Psoas muscle (tissue), 8 donors: ENCODE data around the gene SLC9A1. TPM values are rescaled to one million over a fixed set of nuclear protein-coding genes. Genes with fewer than 3 reads are reported as not detected.

Source experiments
- ATAC-seq, 4 donors: fragments of 200-7000 bp; cut with Tn5 transposase; one replicate each; pipeline ENCODE4 v1.9.1; 2020; ENCODE audit warnings: moderate library complexity in 3 of 4, mild to moderate bottlenecking in 2 of 4
- DNase-seq, 2 donors: peaks; one replicate each; pipeline ENCODE4 v3.0.0-alpha.2; 2020
- H3K27ac ChIP-seq: fragments of 200-600 bp; one replicate; pipeline ENCODE4 v1.8.0; 2022
- H3K27me3 ChIP-seq, 3 donors: fragments of 200-600 bp in 1 of 3; one replicate each; pipeline versions ENCODE4 v1.6.1 to v1.8.0; 2013 to 2022; ENCODE audit warnings: low read length in 2 of 3, mild to moderate bottlenecking in 2 of 3, moderate library complexity in 1 of 3; ENCODE audit not compliant: insufficient read depth in 3 of 3
- H3K36me3 ChIP-seq, 2 donors: fragments of 200-600 bp in 1 of 2; one replicate each; pipeline versions ENCODE4 v1.6.1 to v1.8.0; 2013 to 2022; ENCODE audit warnings: low read depth in 1 of 2, mild to moderate bottlenecking in 1 of 2, moderate library complexity in 1 of 2; ENCODE audit not compliant: insufficient read depth in 1 of 2
- H3K4me1 ChIP-seq: fragments of 200-600 bp; one replicate; pipeline ENCODE4 v1.8.0; 2022
- H3K4me3 ChIP-seq: fragments of 200-600 bp; one replicate; pipeline ENCODE4 v1.8.0; 2022; ENCODE audit warnings: mild to moderate bottlenecking
- H3K9me3 ChIP-seq: fragments of 200-600 bp; one replicate; pipeline ENCODE4 v1.8.0; 2022
- WGBS, 3 donors: extraction: QIAGEN DNeasy Blood & Tissue Kit; methylation state at CpG; one replicate each; pipeline versions ENCODE4 v1.1.6 to v1.1.7; 2013; 5-methylcytosine and 5-hydroxymethylcytosine counted together
- intact Hi-C, 2 donors: fragments of 100-400 bp; cut with DNase I; formaldehyde crosslinking; loops; one replicate each; pipeline versions ENCODE4 v1.11.0 to v1.14.2; 2022
- polyA plus RNA-seq, 3 donors: library from polyadenylated mRNA; stranded (reverse); fragments of 200-250 nt; gene quantifications; one replicate each; pipeline ENCODE4 v1.2.3, GENCODE V29; 2013
- total RNA-seq, 4 donors: library from RNA; stranded (reverse); fragmentation: NEBNext Ultra II Directional in 2 of 4; extraction: Animal tissue kit (Norgen Biotek cat#: 25700) in 2 of 4; gene quantifications; one replicate each; pipeline versions ENCODE4 v1.2.1 to v1.2.4, GENCODE V29; 2021 to 2023
- TF ChIP-seq, protein P1 (sequence below): fragments of 200-600 bp; IDR thresholded peaks from one replicate; pipeline ENCODE4 v1.8.0; 2022; ENCODE audit warnings: antibody characterized with exemption
- donor health status: healthy with polysubstance abuse.
- donor health status: DM: no; HTN: no; CAD: no; lungs with moderate emphysema.
- donor health status: Bipolar disorder and iron deficiency.
- donor health status: healthy.
- donor health status: DM: yes; HTN: yes; CAD: no.
- donor health status: DM: no; HTN: no; CAD: no.
- donor health status: DM: no; HTN: no; CAD: no.
- donor health status: DM: yes; HTN: yes; CAD: no.

SLC9A1 gene
- total and polyA plus RNA-seq, 7 donors, result 2.3 to 17.0 (median 5.9) TPM

DNA sequence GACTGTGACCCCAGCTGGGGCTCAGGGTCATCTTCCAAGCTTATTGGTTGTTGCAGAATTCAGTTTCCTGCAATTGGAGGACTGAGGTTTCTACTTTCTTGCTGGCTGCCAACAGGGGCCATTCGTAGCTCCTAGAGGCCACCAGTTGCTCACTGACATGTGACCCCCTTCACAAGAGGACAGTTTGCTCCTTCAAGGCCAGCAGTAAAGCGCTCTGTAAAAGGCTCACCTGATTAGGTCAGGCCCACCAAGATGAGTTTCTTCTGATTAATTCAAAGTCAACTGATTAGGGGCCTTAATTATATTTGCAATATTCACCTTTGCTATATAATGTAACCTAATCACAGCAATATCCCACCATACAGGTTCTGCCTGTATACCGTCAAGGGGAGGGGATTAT, 68.9 kb downstream of the SLC9A1 start:
- no peak overlapping the region for H3K27ac ChIP-seq
- DNase-seq, result no peak
- no peak overlapping the region for H3K4me3 ChIP-seq
- peaks cover 5% of the 10 kb centered on the region for H3K9me3 ChIP-seq
- TF ChIP-seq, protein P1, sequence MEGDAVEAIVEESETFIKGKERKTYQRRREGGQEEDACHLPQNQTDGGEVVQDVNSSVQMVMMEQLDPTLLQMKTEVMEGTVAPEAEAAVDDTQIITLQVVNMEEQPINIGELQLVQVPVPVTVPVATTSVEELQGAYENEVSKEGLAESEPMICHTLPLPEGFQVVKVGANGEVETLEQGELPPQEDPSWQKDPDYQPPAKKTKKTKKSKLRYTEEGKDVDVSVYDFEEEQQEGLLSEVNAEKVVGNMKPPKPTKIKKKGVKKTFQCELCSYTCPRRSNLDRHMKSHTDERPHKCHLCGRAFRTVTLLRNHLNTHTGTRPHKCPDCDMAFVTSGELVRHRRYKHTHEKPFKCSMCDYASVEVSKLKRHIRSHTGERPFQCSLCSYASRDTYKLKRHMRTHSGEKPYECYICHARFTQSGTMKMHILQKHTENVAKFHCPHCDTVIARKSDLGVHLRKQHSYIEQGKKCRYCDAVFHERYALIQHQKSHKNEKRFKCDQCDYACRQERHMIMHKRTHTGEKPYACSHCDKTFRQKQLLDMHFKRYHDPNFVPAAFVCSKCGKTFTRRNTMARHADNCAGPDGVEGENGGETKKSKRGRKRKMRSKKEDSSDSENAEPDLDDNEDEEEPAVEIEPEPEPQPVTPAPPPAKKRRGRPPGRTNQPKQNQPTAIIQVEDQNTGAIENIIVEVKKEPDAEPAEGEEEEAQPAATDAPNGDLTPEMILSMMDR, result no peak
- peaks cover 0 to 2% (median 0%) of the 10 kb centered on the region in 3 donors for H3K27me3 ChIP-seq
- ATAC-seq, result no peak
- no peaks in the 10 kb centered on the region for H3K4me1 ChIP-seq
- H3K36me3 ChIP-seq, result no peaks in the 10 kb centered on the region
- intact Hi-C loops, result no loop called here
- 64 to 68% (median 66%) methylated on average over 3 of the region's 3 CpGs for WGBS, 3 donors

DNA sequence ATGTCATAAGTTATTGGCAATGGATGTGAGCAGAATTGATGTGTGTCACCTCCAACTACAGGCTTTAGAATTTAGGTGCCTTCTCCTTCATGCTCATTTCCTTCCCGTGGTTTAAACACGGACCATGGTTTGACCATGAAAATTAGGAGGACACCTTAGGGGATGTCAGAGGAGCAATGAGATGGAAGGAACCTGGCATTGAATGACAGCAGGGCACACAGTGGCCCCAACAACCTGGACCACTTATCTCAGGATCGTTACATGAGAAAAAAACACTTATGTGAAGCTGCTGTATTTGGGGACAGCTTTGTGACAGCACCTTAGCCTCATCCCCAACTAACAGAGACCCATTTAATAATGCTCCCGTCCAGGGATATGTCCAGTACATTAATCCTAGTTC, 70.8 kb downstream of the SLC9A1 start:
- Histone ChIP-seq H3K36me3 (no peaks in the 10 kb centered on the region), H3K27me3 (peaks cover 0 to 2% (median 0%) of the 10 kb centered on the region in 3 donors), H3K4me1 (no peaks in the 10 kb centered on the region), H3K27ac (no peak overlapping the region), H3K4me3 (no peak overlapping the region), H3K9me3 (peaks cover 5% of the 10 kb centered on the region)
- DNase-seq (no peak), ATAC-seq (no peak)
- intact Hi-C loops, result no loop called here
- TF ChIP-seq, protein P1, result no peak
- 85 to 94% (median 92%) methylated on average over 4 of the region's 4 CpGs for WGBS, 3 donors

DNA sequence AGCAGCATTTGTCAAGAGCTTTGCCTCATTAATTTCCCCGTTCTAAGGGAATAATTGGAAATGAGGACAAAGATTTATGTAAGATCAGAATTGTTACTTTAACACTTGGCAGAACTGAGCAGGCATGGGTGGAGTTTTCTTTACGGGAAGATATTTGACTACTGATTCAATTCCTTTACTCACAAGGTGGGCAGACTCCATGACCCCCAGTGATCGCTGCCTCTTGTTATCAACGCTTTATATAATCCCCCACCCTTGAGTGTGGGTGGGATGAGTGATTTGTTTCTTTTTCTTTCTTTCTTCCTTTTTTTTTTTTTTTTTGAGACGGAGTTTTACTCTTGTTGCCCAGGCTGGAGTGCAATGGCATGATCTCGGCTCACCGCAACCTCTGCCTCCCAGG, 77.0 kb downstream of the SLC9A1 start:
- Histone ChIP-seq H3K27me3 (peaks cover 0 to 2% (median 0%) of the 10 kb centered on the region in 3 donors), H3K36me3 (no peaks in the 10 kb centered on the region), H3K4me1 (no peaks in the 10 kb centered on the region), H3K27ac (no peak overlapping the region), H3K9me3 (peaks cover 5% of the 10 kb centered on the region), H3K4me3 (no peak overlapping the region)
- ATAC-seq (no peak), DNase-seq (no peak)
- TF ChIP-seq, protein P1, result no peak
- intact Hi-C loops, result no loop called here
- 41 to 49% (median 45%) methylated on average over 4 to 5 of the region's 7 CpGs for WGBS, 3 donors

DNA sequence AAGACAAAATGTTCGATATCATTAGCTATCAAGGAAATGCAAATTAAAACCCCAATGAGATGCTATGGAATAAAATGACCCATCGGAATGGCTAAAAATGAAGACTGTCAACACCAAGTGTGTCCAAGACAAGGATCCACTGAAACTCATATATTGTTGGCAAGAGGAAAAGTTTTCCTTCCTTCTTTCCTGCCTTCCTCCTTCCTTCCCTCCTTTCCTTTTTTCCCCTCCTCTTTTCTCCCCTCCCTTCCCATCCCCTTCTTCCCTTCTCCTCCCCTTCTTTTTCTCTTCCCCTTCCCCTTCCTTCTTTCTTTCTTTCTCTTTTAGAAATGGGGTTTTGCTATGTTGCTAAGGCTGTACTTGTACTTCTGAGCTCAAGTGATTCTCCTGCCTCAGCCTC, 78.1 kb downstream of the SLC9A1 start:
- Histone ChIP-seq H3K27ac (no peak overlapping the region), H3K4me3 (no peak overlapping the region), H3K9me3 (no peaks in the 10 kb centered on the region), H3K36me3 (no peaks in the 10 kb centered on the region), H3K27me3 (peaks cover 0 to 2% (median 0%) of the 10 kb centered on the region in 3 donors), H3K4me1 (no peaks in the 10 kb centered on the region)
- no peak for DNase-seq
- no peak for ATAC-seq
- 88 to 92% (median 89%) methylated on average over 2 of the region's 2 CpGs for WGBS, 3 donors
- intact Hi-C loops, result no loop called here
- TF ChIP-seq, protein P1, result no peak

DNA sequence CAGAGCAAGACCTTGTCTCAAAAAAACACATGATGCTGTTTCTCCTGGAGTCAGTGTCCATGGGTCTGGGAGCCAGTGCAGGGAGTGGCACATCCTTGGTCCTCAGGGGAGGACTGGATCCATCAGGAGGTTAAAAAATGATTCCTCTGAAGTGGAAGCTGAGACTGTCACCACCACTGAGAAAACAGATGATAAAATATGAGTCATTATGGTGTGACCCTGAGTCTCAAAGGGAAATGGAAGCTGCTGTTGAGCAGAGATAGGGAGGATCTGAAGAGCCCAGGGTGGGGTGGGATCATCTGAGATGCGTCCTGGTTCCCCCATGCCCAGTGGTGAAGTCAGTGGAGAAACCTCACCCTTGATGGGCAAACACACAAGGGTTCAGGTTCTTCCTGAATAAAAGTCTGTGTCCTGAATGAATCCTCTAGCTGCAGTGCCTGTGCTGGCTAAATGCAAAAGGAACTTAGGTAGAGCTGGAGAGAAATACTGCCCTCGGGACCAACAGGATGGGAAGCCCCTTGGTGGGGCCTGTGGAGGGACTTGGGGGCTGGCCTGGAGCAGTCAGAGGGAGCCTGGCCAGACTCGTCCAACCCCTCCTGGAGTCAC, 80.6 kb downstream of the SLC9A1 start:
- TF ChIP-seq, protein P1, result no peak
- WGBS, 3 donors, result 55 to 75% (median 57%) methylated on average over 3 of the region's 3 CpGs
- ATAC-seq (no peak), DNase-seq (no peak)
- intact Hi-C loops, result no loop called here
- H3K4me1 ChIP-seq, result no peaks in the 10 kb centered on the region
- no peak overlapping the region for H3K4me3 ChIP-seq
- no peak overlapping the region for H3K27ac ChIP-seq
- H3K27me3 ChIP-seq, result peaks cover 0 to 2% (median 0%) of the 10 kb centered on the region in 3 donors
- no peaks in the 10 kb centered on the region for H3K36me3 ChIP-seq
- no peaks in the 10 kb centered on the region for H3K9me3 ChIP-seq
